WTC11 (cell line): ENCODE data around the gene ERC2.

ENCODE experiments used
- CREB1 ChIP-seq: sonication (generic); formaldehyde crosslinking; IDR thresholded peaks from 2 replicates; pipeline ENCODE4 v1.8.0; 2023; ENCODE audit warnings: mild to moderate bottlenecking, missing genetic modification reagents
- CTCF ChIP-seq: fragments of 200-600 bp; IDR thresholded peaks from 2 replicates; pipeline ENCODE4 v1.8.0; 2022; ENCODE audit warnings: antibody characterized with exemption
- ELF4 ChIP-seq: sonication (generic); formaldehyde crosslinking; IDR thresholded peaks from 2 replicates; pipeline ENCODE4 v1.8.1; 2022; ENCODE audit warnings: low read depth, mild to moderate bottlenecking, moderate library complexity, missing genetic modification reagents
- FOXP1 ChIP-seq: sonication (generic); formaldehyde crosslinking; IDR thresholded peaks from 2 replicates; pipeline ENCODE4 v1.8.0; 2022; ENCODE audit warnings: missing genetic modification reagents, mild to moderate bottlenecking, moderate library complexity, borderline replicate concordance
- MAX ChIP-seq: sonication (generic); formaldehyde crosslinking; IDR thresholded peaks from 2 replicates; pipeline ENCODE4 v1.8.0; 2022; ENCODE audit warnings: mild to moderate bottlenecking, missing genetic modification reagents

GRCh38 chr3:55507808-55508207 lies 960.5 kb downstream of the ERC2 start:
- no peak for TF ChIP-seq CTCF
- TF ChIP-seq ELF4 (CRISPR knock-in tag), result no peak
- no peak for TF ChIP-seq FOXP1
- no peak for TF ChIP-seq MAX
- no peak for TF ChIP-seq CREB1 (CRISPR knock-in tag)
